ENCODE results near the gene WBP2. TPM values are rescaled to one million over a fixed set of nuclear protein-coding genes. Genes with fewer than 3 reads are reported as not detected.

WBP2 gene
- total RNA-seq (2022) (55.7 and 97.9 TPM in 2 replicates), Bru-seq, nascent RNA (percentile 69 among the genes with signal in this experiment), BruChase-seq, experiment 1, labeled RNA remaining after a 6-hour chase (percentile 94 among the genes with signal in this experiment), BruChase-seq, experiment 2, labeled RNA remaining after a 2-hour chase (percentile 83 among the genes with signal in this experiment)
- long read RNA-seq, transcript WBP2-201 (8 exons, 1,944 nt), result major isoform, 39 of 61 reads
- long read RNA-seq, partial matches to known transcripts, result 6 of 61 reads
- long read RNA-seq, other reads (novel, unspliced or antisense), result 15 of 61 reads

DNA sequence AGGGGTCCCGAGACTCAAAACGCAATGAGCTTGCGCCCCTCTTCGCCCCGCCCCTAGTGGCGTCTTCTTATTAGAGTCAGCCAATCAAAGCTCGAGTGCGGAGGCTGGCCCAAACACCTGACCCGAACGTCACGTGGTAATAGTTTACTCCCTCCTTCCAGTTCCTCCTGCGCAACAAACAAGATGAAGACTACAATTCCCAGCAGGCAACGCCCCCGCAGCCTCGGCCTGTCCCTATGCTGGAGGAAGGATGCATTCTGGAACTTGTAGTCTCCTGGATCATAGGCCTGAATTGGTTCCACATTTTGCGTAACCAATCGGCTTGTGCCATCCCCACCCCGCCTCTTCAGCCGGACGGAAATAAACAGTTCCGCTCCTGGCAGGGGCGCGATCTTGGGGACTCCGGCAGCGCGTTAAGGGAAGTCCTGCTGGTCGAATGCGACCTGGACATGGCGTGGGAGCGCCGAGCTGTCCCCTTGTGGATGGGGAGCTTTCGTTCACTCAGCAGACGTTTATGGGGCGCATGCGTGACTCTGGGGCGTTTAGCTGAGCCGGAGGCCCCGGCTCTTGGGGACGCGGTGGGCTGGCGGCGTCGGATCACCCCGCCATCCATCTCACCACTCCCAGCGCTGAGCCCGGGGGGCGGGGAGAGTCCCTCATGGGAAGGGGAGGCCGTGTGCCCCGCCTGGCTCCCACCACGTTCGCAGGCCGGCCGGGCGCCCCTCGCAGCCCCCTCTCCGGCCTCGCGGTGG, at the start of gene WBP2:
Gene WBP2, minus strand, starts transcription at position 26 of the 752 bp plus-strand sequence. CDS start 38 bp downstream, outside the sequence.
- Mint-ChIP-seq H3K27ac (ENCODE audit: low read depth, unreplicated experiment) (no peak within 1 kb of the TSS), H3K27me3 (ENCODE audit: insufficient read depth, unreplicated experiment) (no peaks in the 10 kb centered on the region), H3K4me3 (ENCODE audit: unreplicated experiment) (no peak within 1 kb of the TSS), H3K9me3 (ENCODE audit: unreplicated experiment) (no peaks in the 10 kb centered on the region), H3K4me1 (ENCODE audit: insufficient read depth, unreplicated experiment) (peaks cover 19% of the 10 kb centered on the region), H3K36me3 (ENCODE audit: insufficient read depth, unreplicated experiment) (peaks cover 33% of the 10 kb centered on the region)
- ChIA-PET CTCF (interaction anchor here (0.6 to 3.6 kb wide), 12 partner anchors 11 to 159 kb away, joined by 3 to 36 read pairs (median 3); partner anchors contain the start of genes GALK1, TRIM47, UNC13D and UNK), POLR2A (interaction anchor here (0.7 to 6.1 kb wide), 35 partner anchors 10 to 496 kb away, joined by 3 to 164 read pairs (median 4); partner anchors contain the start of genes ACOX1, FBF1, GALK1 and ITGB4)
- TF ChIP-seq, protein P1, sequence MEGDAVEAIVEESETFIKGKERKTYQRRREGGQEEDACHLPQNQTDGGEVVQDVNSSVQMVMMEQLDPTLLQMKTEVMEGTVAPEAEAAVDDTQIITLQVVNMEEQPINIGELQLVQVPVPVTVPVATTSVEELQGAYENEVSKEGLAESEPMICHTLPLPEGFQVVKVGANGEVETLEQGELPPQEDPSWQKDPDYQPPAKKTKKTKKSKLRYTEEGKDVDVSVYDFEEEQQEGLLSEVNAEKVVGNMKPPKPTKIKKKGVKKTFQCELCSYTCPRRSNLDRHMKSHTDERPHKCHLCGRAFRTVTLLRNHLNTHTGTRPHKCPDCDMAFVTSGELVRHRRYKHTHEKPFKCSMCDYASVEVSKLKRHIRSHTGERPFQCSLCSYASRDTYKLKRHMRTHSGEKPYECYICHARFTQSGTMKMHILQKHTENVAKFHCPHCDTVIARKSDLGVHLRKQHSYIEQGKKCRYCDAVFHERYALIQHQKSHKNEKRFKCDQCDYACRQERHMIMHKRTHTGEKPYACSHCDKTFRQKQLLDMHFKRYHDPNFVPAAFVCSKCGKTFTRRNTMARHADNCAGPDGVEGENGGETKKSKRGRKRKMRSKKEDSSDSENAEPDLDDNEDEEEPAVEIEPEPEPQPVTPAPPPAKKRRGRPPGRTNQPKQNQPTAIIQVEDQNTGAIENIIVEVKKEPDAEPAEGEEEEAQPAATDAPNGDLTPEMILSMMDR (IDR thresholded peaks at IDR 0.05; ENCODE audit: unreplicated experiment), result no peak
- DNase-seq (ENCODE audit: unreplicated experiment), result peak; percentile 100
- intact Hi-C loops (cut with micrococcal nuclease), result loop anchor here (2.0 kb wide), 1 partner anchor 41 kb away; the partner anchor contains the start of gene TRIM65
- BruUV-seq (replicated peaks), result no TSS peak

DNA sequence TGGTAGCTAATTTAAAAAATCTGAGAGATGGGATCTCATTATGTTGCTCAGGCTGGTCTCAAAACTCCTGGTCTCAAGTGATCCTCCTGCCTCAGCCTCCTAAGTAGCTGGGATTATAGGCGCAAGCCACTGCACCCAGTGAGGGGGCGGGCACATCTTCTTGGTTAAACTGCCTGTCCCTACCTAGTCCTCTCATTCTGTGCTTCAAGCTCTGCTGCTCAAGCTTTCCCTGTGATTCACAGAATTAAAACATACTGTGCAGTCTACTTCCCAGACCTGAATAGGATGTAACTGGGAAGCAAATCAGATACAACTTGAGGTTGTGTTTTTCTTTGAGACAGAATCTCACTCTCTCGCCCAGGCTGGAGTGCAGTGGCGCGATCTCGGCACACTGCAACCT, 47.3 kb upstream of the WBP2 start:
- CTCF ChIA-PET, result interaction anchor here (0.6 kb wide), 1 partner anchor 112 kb away, joined by 4 read pairs; no protein-coding TSS in a partner anchor
- DNase-seq (ENCODE audit: unreplicated experiment), result no peak

DNA sequence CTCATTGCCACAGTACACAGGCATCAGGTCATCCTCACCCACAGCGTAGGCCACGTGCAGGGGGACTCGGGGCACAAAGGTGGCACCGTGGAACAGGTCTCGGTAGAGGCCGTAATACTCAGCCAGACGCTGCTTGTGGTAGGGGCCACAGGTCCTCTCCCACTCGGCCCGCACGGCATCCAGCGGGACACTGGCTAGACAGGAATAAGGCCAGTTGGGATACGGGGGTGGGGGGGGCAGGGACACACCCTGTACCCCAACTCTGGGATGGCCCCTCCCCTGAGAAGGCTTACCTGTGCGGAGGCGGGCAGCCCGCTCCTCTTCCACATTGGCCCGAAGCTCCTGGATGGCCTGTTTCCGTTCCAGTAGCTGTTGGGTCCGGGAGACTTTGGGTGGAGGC, 46.6 kb upstream of the WBP2 start:
- no peaks in the 10 kb centered on the region for H3K4me1 Mint-ChIP-seq (ENCODE audit: insufficient read depth, unreplicated experiment)
- H3K4me3 Mint-ChIP-seq (ENCODE audit: unreplicated experiment), result no peak overlapping the region
- DNase-seq (ENCODE audit: unreplicated experiment), result no peak
- no peaks in the 10 kb centered on the region for H3K27me3 Mint-ChIP-seq (ENCODE audit: insufficient read depth, unreplicated experiment)
- peaks cover 31% of the 10 kb centered on the region for H3K36me3 Mint-ChIP-seq (ENCODE audit: insufficient read depth, unreplicated experiment)
- TF ChIP-seq, protein P1 (IDR thresholded peaks at IDR 0.05; ENCODE audit: unreplicated experiment), result no peak
- intact Hi-C loops (cut with micrococcal nuclease), result no loop called here
- ChIA-PET POLR2A (interaction anchor here (4.6 kb wide), 1 partner anchor 25 kb away, joined by 34 read pairs; the partner anchor contains the start of gene TRIM47), CTCF (no interaction called here)
- no peak overlapping the region for H3K27ac Mint-ChIP-seq (ENCODE audit: low read depth, unreplicated experiment)
- H3K9me3 Mint-ChIP-seq (ENCODE audit: unreplicated experiment), result no peaks in the 10 kb centered on the region
- no TSS peak for BruUV-seq (replicated peaks)

More for the DNA sequence above, 47.3 kb upstream of the WBP2 start:
- H3K4me3 Mint-ChIP-seq (ENCODE audit: unreplicated experiment), result no peak overlapping the region
- TF ChIP-seq, protein P1 (IDR thresholded peaks at IDR 0.05; ENCODE audit: unreplicated experiment), result no peak
- no peak overlapping the region for H3K27ac Mint-ChIP-seq (ENCODE audit: low read depth, unreplicated experiment)
- POLR2A ChIA-PET, result interaction anchor here (1.5 to 4.6 kb wide), 2 partner anchors 25 to 122 kb away, joined by 4 to 34 read pairs; partner anchors contain the start of gene TRIM47
- H3K27me3 Mint-ChIP-seq (ENCODE audit: insufficient read depth, unreplicated experiment), result no peaks in the 10 kb centered on the region
- no TSS peak for BruUV-seq (replicated peaks)
- no peaks in the 10 kb centered on the region for H3K9me3 Mint-ChIP-seq (ENCODE audit: unreplicated experiment)
- no peaks in the 10 kb centered on the region for H3K4me1 Mint-ChIP-seq (ENCODE audit: insufficient read depth, unreplicated experiment)
- peaks cover 31% of the 10 kb centered on the region for H3K36me3 Mint-ChIP-seq (ENCODE audit: insufficient read depth, unreplicated experiment)
- intact Hi-C loops (cut with micrococcal nuclease), result no loop called here
